Activated CD8-positive, alpha-beta memory T cell treated with anti-CD3 and anti-CD28 coated beads, Interleukin-2, amount 10 ng/mL, durations not matched to agents 7 days and 5 days (primary cell): ENCODE measurements around the gene GNG10. TPM values are rescaled to one million over a fixed set of nuclear protein-coding genes. Genes with fewer than 3 reads are reported as not detected.
"Not testable (repeated sequence)": the region's sequence is repeated elsewhere in the genome, so short reads cannot be mapped to it uniquely, and the experiment has no call there.

Source experiments
- ATAC-seq: fragments of 150-1000 bp; cut with Tn5 transposase; one replicate; pipeline ENCODE4 v1.10.0; 2021; ENCODE audit warnings: moderate library complexity
- CTCF ChIA-PET: fragments of 350-600 bp; sonication (Branson Sonifier 250); formaldehyde crosslinking; loops from one replicate; lab custom pipeline; 2021; ENCODE audit warnings: antibody characterized with exemption; lab: Charles Lee
- DNase-seq: peaks from one replicate; pipeline ENCODE4 v3.0.0-alpha.2; 2020
- H3K27ac Mint-ChIP-seq: one replicate; pipeline ENCODE4 v1.8.0; 2021; ENCODE audit warnings: mild to moderate bottlenecking, mixed read lengths
- H3K27me3 Mint-ChIP-seq: one replicate; pipeline ENCODE4 v1.8.0; 2021; ENCODE audit warnings: mixed read lengths
- H3K36me3 Mint-ChIP-seq: one replicate; pipeline ENCODE4 v1.8.0; 2021; ENCODE audit warnings: mild to moderate bottlenecking, mixed read lengths
- H3K4me1 Mint-ChIP-seq: one replicate; pipeline ENCODE4 v1.8.0; 2021; ENCODE audit warnings: mixed read lengths
- H3K4me3 Mint-ChIP-seq: one replicate; pipeline ENCODE4 v1.8.0; 2021; ENCODE audit warnings: mild to moderate bottlenecking, moderate library complexity, mixed read lengths
- H3K9me3 Mint-ChIP-seq: one replicate; pipeline ENCODE4 v1.8.0; 2022; ENCODE audit warnings: low read depth, mixed read lengths
- total RNA-seq, 2 experiments: library from RNA; stranded (reverse); gene quantifications; one replicate each; pipeline ENCODE4 v1.2.3, GENCODE V29; 2021

The GNG10 gene
- 10 to 100 TPM; 17.1 to 20.9 TPM for total RNA-seq

DNA sequence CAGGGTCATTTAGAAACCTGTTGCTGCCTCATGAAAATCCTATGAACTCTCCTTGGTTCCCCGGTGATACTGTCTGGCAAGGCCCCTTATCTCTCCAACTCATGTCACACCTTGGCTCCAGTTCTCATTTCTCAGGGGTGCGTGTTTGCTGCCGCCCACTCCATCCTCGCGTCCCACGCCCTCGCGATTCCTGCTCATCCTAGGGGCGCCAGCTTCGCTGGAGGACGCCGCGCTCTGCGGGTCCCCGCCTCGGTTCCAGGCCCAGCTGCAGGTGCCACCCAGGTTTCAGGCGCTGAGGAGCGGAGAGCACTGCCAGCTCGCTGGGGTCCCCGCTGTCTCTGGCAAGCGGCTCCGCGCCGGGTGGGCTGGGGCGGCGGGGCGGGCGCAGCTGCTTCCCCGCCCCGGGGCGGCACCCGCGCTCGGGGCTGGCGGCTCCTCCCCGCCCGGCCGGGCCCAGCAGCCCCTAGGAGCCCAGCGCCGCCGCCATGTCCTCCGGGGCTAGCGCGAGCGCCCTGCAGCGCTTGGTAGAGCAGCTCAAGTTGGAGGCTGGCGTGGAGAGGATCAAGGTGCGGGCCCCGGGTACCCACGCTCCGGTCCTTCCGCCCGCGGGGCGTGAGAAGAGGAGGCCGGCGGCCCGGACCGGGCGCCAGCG lies at the start of gene GNG10:
GNG10 (plus strand) TSS at position 456 of the 652 bp plus-strand sequence; CDS start at position 486, 30 bp downstream.
- CTCF ChIA-PET = interaction anchor here (0.9 to 1.3 kb wide), 2 partner anchors 30 to 63 kb away, joined by 3 to 4 read pairs; partner anchors contain the start of gene DNAJC25
- H3K36me3 Mint-ChIP-seq = peaks cover 17% of the 10 kb centered on the region
- peak within 1 kb of the TSS; percentile 94 for H3K4me3 Mint-ChIP-seq
- DNase-seq (peak; percentile 73), ATAC-seq (peak; percentile 97)
- H3K27ac Mint-ChIP-seq = peak within 1 kb of the TSS; percentile 93
- H3K27me3 Mint-ChIP-seq = no peaks in the 10 kb centered on the region
- H3K9me3 Mint-ChIP-seq = no peaks in the 10 kb centered on the region
- peaks cover 29% of the 10 kb centered on the region for H3K4me1 Mint-ChIP-seq

DNA sequence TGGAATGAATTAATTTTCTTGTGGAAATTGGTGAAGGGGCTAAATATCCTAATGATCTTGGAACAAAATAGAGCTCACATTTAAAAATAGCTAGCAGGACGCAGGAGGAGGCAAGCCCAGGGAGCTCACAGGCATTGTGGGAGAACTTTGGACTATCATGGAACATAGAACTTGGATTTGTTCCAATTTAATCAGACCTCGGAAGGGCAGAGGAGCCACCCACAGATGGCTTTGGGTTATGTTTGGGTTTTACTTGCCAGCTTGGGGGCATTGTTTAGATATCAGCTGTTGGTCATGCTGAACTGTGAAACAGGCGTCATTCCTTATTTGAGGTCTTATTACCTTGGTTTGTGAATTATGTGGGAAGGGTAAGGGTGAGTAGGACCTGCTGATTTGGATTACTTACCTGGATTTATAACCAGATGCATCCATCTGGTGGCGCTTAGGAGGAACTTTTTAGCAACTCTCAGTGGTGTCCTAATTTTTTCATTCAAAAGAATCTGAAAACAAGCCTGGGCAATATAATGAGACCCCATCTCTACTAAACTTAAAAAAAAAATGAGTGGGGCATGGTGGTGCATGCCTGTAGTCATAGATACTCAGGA lies 47.9 kb upstream of the GNG10 start:
- peaks cover 25% of the 10 kb centered on the region for H3K27me3 Mint-ChIP-seq
- H3K9me3 Mint-ChIP-seq = no peaks in the 10 kb centered on the region
- CTCF ChIA-PET = interaction anchor here (1.1 kb wide), 1 partner anchor 15 kb away, joined by 3 read pairs; no protein-coding TSS in a partner anchor
- ATAC-seq (no peak), DNase-seq (no peak)
- H3K27ac Mint-ChIP-seq = no peak overlapping the region
- H3K4me3 Mint-ChIP-seq = no peak overlapping the region
- no peaks in the 10 kb centered on the region for H3K36me3 Mint-ChIP-seq
- H3K4me1 Mint-ChIP-seq = no peaks in the 10 kb centered on the region

DNA sequence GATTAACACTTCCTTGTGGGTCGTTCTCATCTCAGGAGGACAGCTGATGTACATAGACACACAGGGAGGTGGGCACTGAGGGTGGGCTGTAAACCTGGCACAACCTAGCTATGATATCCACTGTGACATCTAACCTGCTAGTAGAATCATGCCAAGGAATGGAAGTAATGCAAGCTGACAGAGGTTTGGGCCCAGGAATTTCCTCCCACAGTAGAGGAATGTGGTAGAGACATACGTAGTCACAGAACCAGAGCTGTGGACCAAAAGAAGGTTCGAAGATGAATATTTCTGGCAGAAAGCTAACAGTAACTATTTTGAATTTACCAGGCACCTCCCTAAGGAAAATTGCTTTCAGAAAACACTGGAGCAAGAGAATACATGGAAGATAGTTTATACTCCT lies 45.5 kb upstream of the GNG10 start:
- CTCF ChIA-PET = no interaction called here
- Mint-ChIP-seq H3K4me3 (no peak overlapping the region), H3K27me3 (peaks cover 19% of the 10 kb centered on the region), H3K27ac (no peak overlapping the region), H3K4me1 (no peaks in the 10 kb centered on the region), H3K36me3 (no peaks in the 10 kb centered on the region), H3K9me3 (no peaks in the 10 kb centered on the region)
- no peak for DNase-seq
- ATAC-seq = no peak

DNA sequence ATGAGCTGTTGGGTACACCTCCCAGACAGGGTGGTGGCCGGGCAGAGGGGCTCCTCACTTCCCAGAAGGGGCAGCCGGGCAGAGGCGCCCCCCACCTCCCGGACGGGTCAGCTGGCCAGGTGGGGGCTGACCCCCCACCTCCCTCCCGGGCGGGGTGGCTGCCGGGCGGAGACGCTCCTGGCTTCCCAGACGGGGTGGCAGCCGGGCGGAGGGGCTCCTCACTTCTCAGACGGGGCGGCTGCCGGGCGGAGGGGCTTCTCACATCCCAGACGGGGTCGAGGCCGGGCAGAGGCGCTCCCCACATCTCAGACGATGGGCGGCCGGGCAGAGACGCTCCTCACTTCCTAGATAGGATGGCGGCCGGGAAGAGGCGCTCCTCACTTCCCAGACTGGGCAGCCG lies 44.1 kb upstream of the GNG10 start:
- peaks cover 21% of the 10 kb centered on the region for H3K27me3 Mint-ChIP-seq
- ATAC-seq, H3K36me3 Mint-ChIP-seq, H3K27ac Mint-ChIP-seq, CTCF ChIA-PET, H3K4me3 Mint-ChIP-seq, DNase-seq, H3K4me1 Mint-ChIP-seq, H3K9me3 Mint-ChIP-seq: not testable (repeated sequence)

DNA sequence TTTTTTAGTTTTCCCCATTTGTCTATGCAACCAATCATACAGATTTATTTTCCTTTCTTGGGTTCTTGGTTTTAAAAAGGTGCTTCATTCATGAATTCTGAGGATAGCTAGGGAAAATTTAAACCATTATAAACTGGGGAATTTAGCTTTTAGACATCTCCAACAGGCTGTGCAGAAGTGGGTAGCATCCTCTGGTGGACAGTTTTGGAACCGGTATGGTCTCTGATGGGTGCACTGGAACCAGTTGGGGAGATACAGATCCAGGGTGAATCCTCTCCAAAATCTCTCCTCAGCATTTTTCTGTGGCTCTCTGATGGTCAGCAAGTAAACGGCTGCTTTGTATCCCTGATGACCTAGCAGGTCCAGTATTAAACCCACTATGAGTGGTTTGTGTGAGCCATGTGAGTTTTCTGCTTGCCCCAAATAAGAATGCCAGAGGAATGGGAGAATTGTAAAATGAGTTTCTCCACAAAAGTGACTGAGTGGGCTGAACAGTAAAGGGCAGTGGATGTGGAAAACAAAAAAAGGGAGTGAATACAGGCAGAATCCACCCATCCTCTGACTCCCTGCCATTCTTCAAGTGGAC lies 39.4 kb upstream of the GNG10 start:
- H3K36me3 Mint-ChIP-seq = no peaks in the 10 kb centered on the region

GRCh38 chr9:111622626-111623025 lies 38.8 kb upstream of the GNG10 start:
- CTCF ChIA-PET = no interaction called here
- no peak for DNase-seq
- no peaks in the 10 kb centered on the region for H3K9me3 Mint-ChIP-seq

More for the DNA sequence above, 39.4 kb upstream of the GNG10 start:
- ATAC-seq (peak; percentile 71), DNase-seq (no peak)
- H3K9me3 Mint-ChIP-seq = no peaks in the 10 kb centered on the region
- no peak overlapping the region for H3K27ac Mint-ChIP-seq
- H3K4me1 Mint-ChIP-seq = no peaks in the 10 kb centered on the region
- CTCF ChIA-PET = interaction anchor here (0.5 to 2.0 kb wide), 11 partner anchors 8 to 1899 kb away, joined by 3 to 21 read pairs (median 3); partner anchors contain the start of gene DNAJC25
- H3K4me3 Mint-ChIP-seq = no peak overlapping the region
- H3K27me3 Mint-ChIP-seq = peaks cover 22% of the 10 kb centered on the region

DNA sequence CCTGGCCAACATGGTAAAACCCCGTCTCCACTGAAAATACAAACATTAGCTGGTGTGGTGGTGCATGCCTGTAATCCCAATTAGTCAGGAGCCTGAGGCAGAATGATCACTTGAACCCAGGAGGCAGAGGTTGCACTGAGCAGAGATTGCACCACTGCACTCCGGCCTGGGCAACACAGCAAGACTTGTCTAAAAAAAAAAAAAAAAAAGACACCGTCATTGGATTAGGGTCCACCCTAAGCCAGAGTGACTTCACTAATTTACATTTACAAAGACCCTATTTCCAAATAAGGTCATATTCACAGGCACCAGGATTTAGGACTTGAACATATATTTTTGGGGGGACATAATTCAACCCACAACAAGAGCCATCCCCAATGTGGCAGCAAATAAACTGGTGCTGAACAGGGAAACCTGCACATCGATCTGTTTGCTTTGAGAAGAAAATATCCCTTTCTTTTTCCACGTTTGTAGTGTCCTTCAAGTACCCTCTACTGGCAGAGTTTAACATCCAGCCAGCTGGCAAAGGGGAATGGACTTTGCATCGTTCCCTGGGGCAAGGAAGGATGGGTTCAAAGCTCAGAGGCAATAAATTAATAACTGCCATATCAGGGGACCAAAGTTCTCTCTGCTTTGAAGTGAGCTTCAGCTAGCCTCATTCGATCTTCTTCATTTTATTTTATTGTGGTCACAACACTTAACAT lies 34.0 kb upstream of the GNG10 start:
- Mint-ChIP-seq H3K36me3 (no peaks in the 10 kb centered on the region), H3K27me3 (peaks cover 16% of the 10 kb centered on the region), H3K27ac (no peak overlapping the region), H3K4me3 (no peak overlapping the region), H3K4me1 (peaks cover 11% of the 10 kb centered on the region), H3K9me3 (no peaks in the 10 kb centered on the region)
- CTCF ChIA-PET = no interaction called here
- DNase-seq (no peak), ATAC-seq (no peak)

More at GRCh38 chr9:111622626-111623025, 38.8 kb upstream of the GNG10 start:
- Mint-ChIP-seq H3K36me3 (no peaks in the 10 kb centered on the region), H3K27me3 (peaks cover 22% of the 10 kb centered on the region), H3K4me3 (no peak overlapping the region), H3K27ac (no peak overlapping the region), H3K4me1 (no peaks in the 10 kb centered on the region)
- ATAC-seq = no peak

GRCh38 chr9:111628411-111628810 lies 33.0 kb upstream of the GNG10 start:
- H3K9me3 Mint-ChIP-seq = no peaks in the 10 kb centered on the region
- H3K27me3 Mint-ChIP-seq = peaks cover 11% of the 10 kb centered on the region
- DNase-seq = no peak
- ATAC-seq = no peak
- H3K27ac Mint-ChIP-seq = no peak overlapping the region
- CTCF ChIA-PET = no interaction called here
- H3K4me1 Mint-ChIP-seq = peaks cover 21% of the 10 kb centered on the region
- H3K36me3 Mint-ChIP-seq = peaks cover 2% of the 10 kb centered on the region
- no peak overlapping the region for H3K4me3 Mint-ChIP-seq

DNA sequence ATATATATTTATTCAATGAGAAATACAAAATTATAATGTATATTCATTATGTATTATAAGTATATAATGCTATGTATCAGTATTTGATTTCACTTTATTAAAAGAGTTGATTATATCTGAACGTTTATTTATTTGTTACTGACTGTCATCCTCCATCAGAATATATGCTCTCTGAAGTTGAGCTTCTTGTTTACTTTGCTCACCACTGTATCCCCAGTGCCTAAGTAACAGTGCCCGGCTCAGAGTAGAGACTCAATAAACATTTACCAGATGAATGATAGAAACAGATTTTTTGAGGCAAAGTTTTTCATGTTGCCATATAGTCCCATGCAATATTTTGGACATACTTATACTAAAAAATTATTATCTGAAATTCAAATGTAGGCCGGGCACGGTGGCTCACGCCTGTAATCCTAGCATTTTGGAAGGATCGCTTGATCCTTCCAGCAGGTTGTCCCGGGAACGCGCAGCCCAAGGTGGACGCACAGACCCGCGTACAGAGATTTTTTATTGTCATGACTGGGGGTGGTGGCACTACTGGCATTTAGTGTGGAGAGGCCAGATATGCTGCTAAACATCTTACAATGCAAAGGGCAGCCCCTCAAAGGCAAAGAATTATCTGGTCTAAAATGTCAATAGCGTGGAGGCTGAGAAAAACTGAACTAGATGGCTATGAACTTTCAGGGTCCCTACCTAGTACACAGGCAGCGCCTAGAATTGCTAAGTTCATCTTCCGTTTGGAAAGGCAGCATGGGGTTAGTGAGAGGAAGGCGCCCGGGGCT lies 31.0 kb upstream of the GNG10 start:
- Mint-ChIP-seq H3K4me1 (peaks cover 30% of the 10 kb centered on the region), H3K4me3 (peak overlapping the region; percentile 95), H3K36me3 (peaks cover 2% of the 10 kb centered on the region), H3K27ac (peak overlapping the region; percentile 80), H3K27me3 (peaks cover 3% of the 10 kb centered on the region), H3K9me3 (no peaks in the 10 kb centered on the region)
- ATAC-seq = peak; percentile 46
- no peak for DNase-seq
- CTCF ChIA-PET = interaction anchor here (0.7 to 1.9 kb wide), 6 partner anchors 9 to 286 kb away, joined by 3 to 10 read pairs (median 4); partner anchors contain the start of gene GNG10

GRCh38 chr9:111630964-111631213 lies 30.5 kb upstream of the GNG10 start:
- Mint-ChIP-seq H3K36me3 (peaks cover 2% of the 10 kb centered on the region), H3K27ac (peak overlapping the region; percentile 80), H3K27me3 (no peaks in the 10 kb centered on the region), H3K9me3 (no peaks in the 10 kb centered on the region), H3K4me3 (peak overlapping the region; percentile 95), H3K4me1 (peaks cover 33% of the 10 kb centered on the region)
- CTCF ChIA-PET = interaction anchor here (1.0 to 1.9 kb wide), 5 partner anchors 10 to 286 kb away, joined by 3 to 10 read pairs (median 5); partner anchors contain the start of gene GNG10
- ATAC-seq (no peak), DNase-seq (no peak)

GRCh38 chr9:111631214-111631971 lies 30.0 kb upstream of the GNG10 start, which contains the start of gene DNAJC25:
DNAJC25 (plus strand) TSS chr9:111631334; CDS start chr9:111631408, 74 bp downstream.
- CTCF ChIA-PET = interaction anchor here (1.0 to 1.9 kb wide), 5 partner anchors 10 to 285 kb away, joined by 3 to 10 read pairs (median 5); partner anchors contain the start of gene GNG10
- Mint-ChIP-seq H3K27ac (peak within 1 kb of the TSS; percentile 80), H3K36me3 (peaks cover 2% of the 10 kb centered on the region), H3K4me1 (peaks cover 35% of the 10 kb centered on the region), H3K9me3 (no peaks in the 10 kb centered on the region), H3K27me3 (no peaks in the 10 kb centered on the region), H3K4me3 (peak within 1 kb of the TSS; percentile 95)
- DNase-seq (peak; percentile 98), ATAC-seq (peak; percentile 98)

GRCh38 chr9:111632060-111632459 lies 29.3 kb upstream of the GNG10 start:
- Mint-ChIP-seq H3K4me3 (peak overlapping the region; percentile 95), H3K4me1 (peaks cover 35% of the 10 kb centered on the region), H3K27ac (peak overlapping the region; percentile 71), H3K36me3 (peaks cover 2% of the 10 kb centered on the region), H3K27me3 (no peaks in the 10 kb centered on the region), H3K9me3 (no peaks in the 10 kb centered on the region)
- no peak for DNase-seq
- CTCF ChIA-PET = interaction anchor here (1.2 to 1.9 kb wide), 4 partner anchors 11 to 284 kb away, joined by 3 to 7 read pairs (median 4); partner anchors contain the start of gene GNG10
- ATAC-seq = no peak
